HCT116 (cell line): Measurements from ENCODE around the gene GJD2. TPM values are rescaled to one million over a fixed set of nuclear protein-coding genes. Genes with fewer than 3 reads are reported as not detected.

Experiments used
- ATAC-seq: fragments of 200-7000 bp; cut with Tn5 transposase; 2 replicates; pipeline ENCODE4 v1.9.1; 2020; ENCODE audit warnings: mild to moderate bottlenecking, moderate library complexity
- BruUV-seq: library from RNA; stranded (reverse); fragments of 400-500 nt; replicated peaks from 2 replicates; lab custom pipeline; 2021; lab: Mats Ljungman, UMichigan
- CTCF ChIA-PET: fragments of 300-600 bp; sonication (Branson Sonifier 250); formaldehyde crosslinking; loops from one replicate; lab custom pipeline; 2021; ENCODE audit warnings: antibody characterized with exemption; lab: Charles Lee
- POLR2A ChIA-PET: fragments of 300-600, 350-600 bp; sonication (Branson Sonifier 250); formaldehyde crosslinking; loops from one replicate; lab custom pipeline; 2021; ENCODE audit warnings: antibody characterized with exemption; lab: Charles Lee
- RAD21 ChIA-PET, 2 experiments: fragments of 300-600 bp; sonication (Branson Sonifier 250); formaldehyde crosslinking; loops; one replicate each; lab custom pipeline; 2023; ENCODE audit warnings: low total read pairs in 2 of 2; ENCODE audit not compliant: uncharacterized antibody in 2 of 2, unreplicated experiment in 2 of 2, low non-redundant PET in 1 of 2; lab: Charles Lee
- DNase-seq: peaks from one replicate; pipeline ENCODE4 v3.0.0-alpha.2; 2010; ENCODE audit warnings: low read depth, low spot score
- H2AFZ ChIP-seq: fragments of 200-600 bp; shearing (Covaris generic), sonication (generic); 2 replicates; pipeline ENCODE4 v1.6.1; 2017; ENCODE audit warnings: low read depth, mixed run types, mixed read lengths, antibody characterized with exemption, low read length; ENCODE audit not compliant: poor library complexity, severe bottlenecking
- H3K27ac ChIP-seq: 2 replicates; pipeline ENCODE4 v1.5.1; 2012; ENCODE audit warnings: low read depth, low read length
- H3K27me3 ChIP-seq: fragments of 200-600 bp; sonication (generic); 2 replicates; pipeline ENCODE4 v1.6.1; 2016; ENCODE audit warnings: mixed run types, low read length, mixed read lengths; ENCODE audit not compliant: insufficient read depth
- H3K36me3 ChIP-seq, 2 experiments: fragments of 200-500 bp in 1 of 2; fragments of 200-600 bp in 1 of 2; sonication (Bioruptor generic) in 1 of 2; sonication (generic) in 1 of 2; 2 replicates each; pipeline versions ENCODE4 v1.5.1 to v1.6.1; 2014 to 2016; ENCODE audit warnings: low read length in 2 of 2, inconsistent platforms in 1 of 2, mixed read lengths in 1 of 2, mixed run types in 1 of 2; ENCODE audit not compliant: insufficient read depth in 2 of 2, control insufficient read depth in 1 of 2
- H3K4me1 ChIP-seq, 2 experiments: fragments of 200-600 bp in 1 of 2; sonication (generic) in 1 of 2; 2 replicates each; pipeline versions ENCODE4 v1.5.1 to v1.6.1; 2012 to 2017; ENCODE audit warnings: low read length in 2 of 2, inconsistent platforms in 1 of 2, mild to moderate bottlenecking in 1 of 2, mixed read lengths in 1 of 2, mixed run types in 1 of 2, moderate library complexity in 1 of 2; ENCODE audit not compliant: insufficient read depth in 2 of 2, control insufficient read depth in 1 of 2
- H3K4me2 ChIP-seq: fragments of 200-600 bp; sonication (generic); 2 replicates; pipeline ENCODE4 v1.6.1; 2017; ENCODE audit warnings: mixed run types, low read length, mixed read lengths
- H3K4me3 ChIP-seq, 2 experiments: fragments of 200-600 bp in 1 of 2; sonication (generic) in 1 of 2; replicated peaks in 1 of 2; 2 replicates each; pipeline ENCODE4 v1.5.1; 2011 to 2016; ENCODE audit warnings: low read length in 2 of 2, control low read depth in 1 of 2, low read depth in 1 of 2, mild to moderate bottlenecking in 1 of 2, mixed read lengths in 1 of 2, mixed run types in 1 of 2
- H3K79me2 ChIP-seq: fragments of 200-600 bp; sonication (generic); 2 replicates; pipeline ENCODE4 v1.6.1; 2017; ENCODE audit warnings: mild to moderate bottlenecking, mixed run types, low read length, moderate library complexity, mixed read lengths; ENCODE audit not compliant: insufficient read depth
- H3K9ac ChIP-seq: fragments of 200-600 bp; sonication (generic); 2 replicates; pipeline ENCODE4 v1.6.1; 2016; ENCODE audit warnings: low read length, mixed read lengths
- H3K9me2 ChIP-seq: fragments of 200-600 bp; sonication (generic), shearing (Covaris generic); 2 replicates; pipeline ENCODE4 v1.6.1; 2017; ENCODE audit warnings: mixed run types, mild to moderate bottlenecking, moderate library complexity; ENCODE audit not compliant: insufficient read depth
- H3K9me3 ChIP-seq, 2 experiments: fragments of 200-500 bp in 1 of 2; fragments of 200-600 bp in 1 of 2; sonication (Bioruptor generic) in 1 of 2; sonication (generic) in 1 of 2; 2 replicates each; pipeline ENCODE4 v1.6.1; 2014 to 2017; ENCODE audit warnings: low read length in 2 of 2, mixed read lengths in 2 of 2, inconsistent platforms in 1 of 2, low read depth in 1 of 2, mild to moderate bottlenecking in 1 of 2, mixed run types in 1 of 2, moderate library complexity in 1 of 2; ENCODE audit not compliant: control insufficient read depth in 1 of 2, insufficient read depth in 1 of 2
- H4K20me1 ChIP-seq: fragments of 200-600 bp; sonication (generic), shearing (Covaris generic); 2 replicates; pipeline ENCODE4 v1.6.1; 2017; ENCODE audit warnings: mixed run types, mild to moderate bottlenecking, moderate library complexity; ENCODE audit not compliant: insufficient read depth
- CBX3 ChIP-seq: IDR thresholded peaks from 2 replicates; pipeline ENCODE4 v1.6.1; 2012; ENCODE audit warnings: low read depth
- CEBPB ChIP-seq: IDR thresholded peaks from 2 replicates; pipeline ENCODE4 v1.6.1; 2012; ENCODE audit warnings: low read depth
- CTCF ChIP-seq, 3 experiments: fragments of 200-600 bp in 1 of 3; sonication (generic) in 1 of 3; IDR thresholded peaks in 2 of 3; conservative IDR thresholded peaks in 1 of 3; 2 replicates each; pipeline ENCODE4 v1.5.1; 2012 to 2017; ENCODE audit warnings: low read depth in 2 of 3, low read length in 2 of 3, antibody characterized with exemption in 1 of 3, borderline replicate concordance in 1 of 3, control low read depth in 1 of 3, mild to moderate bottlenecking in 1 of 3, mixed read lengths in 1 of 3, mixed run types in 1 of 3, moderate library complexity in 1 of 3; ENCODE audit not compliant: insufficient read depth in 1 of 3
- EGR1 ChIP-seq: IDR thresholded peaks from 2 replicates; pipeline ENCODE4 v1.6.1; 2012; ENCODE audit warnings: low read depth
- ELF1 ChIP-seq: IDR thresholded peaks from 2 replicates; pipeline ENCODE4 v1.6.1; 2012; ENCODE audit warnings: low read depth, borderline replicate concordance
- EZH2 ChIP-seq: fragments of 200-600 bp; sonication (generic); IDR thresholded peaks from 2 replicates; pipeline ENCODE4 v1.6.1; 2017; ENCODE audit warnings: antibody characterized with exemption, mixed run types
- FOSL1 ChIP-seq: IDR thresholded peaks from 2 replicates; pipeline ENCODE4 v1.6.1; 2012; ENCODE audit warnings: low read depth
- JUND ChIP-seq: IDR thresholded peaks from 2 replicates; pipeline ENCODE4 v1.6.1; 2012
- POLR2A ChIP-seq: IDR thresholded peaks from 2 replicates; pipeline ENCODE4 v1.7.0; 2011; ENCODE audit warnings: borderline replicate concordance; ENCODE audit not compliant: insufficient read depth, insufficient read length; ENCODE audit errors: extremely low read depth
- POLR2AphosphoS5 ChIP-seq: IDR thresholded peaks from 2 replicates; pipeline ENCODE4 v1.6.1; 2011; ENCODE audit warnings: mild to moderate bottlenecking, low read depth, low read length, moderate library complexity
- RAD21 ChIP-seq: IDR thresholded peaks from 2 replicates; pipeline ENCODE4 v1.6.1; 2012; ENCODE audit warnings: low read depth, mild to moderate bottlenecking
- SIN3A ChIP-seq: IDR thresholded peaks from 2 replicates; pipeline ENCODE4 v1.6.1; 2012; ENCODE audit warnings: low read depth
- SP1 ChIP-seq: IDR thresholded peaks from 2 replicates; pipeline ENCODE4 v1.6.1; 2012; ENCODE audit warnings: low read depth
- TCF7L2 ChIP-seq: IDR thresholded peaks from 2 replicates; pipeline ENCODE4 v1.7.0; 2011; ENCODE audit warnings: borderline replicate concordance, inconsistent platforms; ENCODE audit not compliant: insufficient read depth, insufficient read length; ENCODE audit errors: extremely low read depth
- YY1 ChIP-seq: IDR thresholded peaks from 2 replicates; pipeline ENCODE4 v1.6.1; 2011; ENCODE audit warnings: low read length, low read depth, moderate library complexity, mild to moderate bottlenecking; ENCODE audit not compliant: insufficient replicate concordance; ENCODE audit errors: extremely low read depth
- ZFX ChIP-seq: fragments of 450-650 bp; IDR thresholded peaks from 2 replicates; pipeline ENCODE4 v1.6.1; 2017
- ZNF274 ChIP-seq: fragments of 200-500 bp; sonication (Bioruptor generic); IDR thresholded peaks from 2 replicates; pipeline ENCODE4 v1.6.1; 2014; ENCODE audit warnings: mild to moderate bottlenecking, low read depth, low read length, inconsistent platforms
- intact Hi-C: fragments of 100-400 bp; cut with micrococcal nuclease; formaldehyde crosslinking; loops from 2 replicates; pipeline ENCODE4 v1.10.0; 2022
- total RNA-seq: library from RNA; stranded (reverse); gene quantifications from one replicate; pipeline ENCODE4 v1.2.1, GENCODE V29; 2021; ENCODE audit not compliant: unreplicated experiment
- TF ChIP-seq, protein P1 (sequence below): IDR thresholded peaks from 2 replicates; pipeline ENCODE4 v1.6.1; 2012
- TF ChIP-seq, protein P2 (sequence below): IDR thresholded peaks from 2 replicates; pipeline ENCODE4 v1.6.1; 2011; ENCODE audit warnings: mild to moderate bottlenecking, low read length, moderate library complexity; ENCODE audit not compliant: insufficient replicate concordance; ENCODE audit errors: extremely low read depth

Gene GJD2
- total RNA-seq, 1 experiment from 2014 or later, result not detected

GRCh38 chr15:34783991-34784390 lies 29.2 kb upstream of the GJD2 start:
- TF ChIP-seq POLR2A (no peak), TCF7L2 (no peak), EZH2 (no peak), ZFX (no peak), RAD21 (no peak)
- no peak for ATAC-seq
- H3K9me2 ChIP-seq, result no peaks in the 10 kb centered on the region
- H3K9me3 ChIP-seq, result no peaks in the 10 kb centered on the region
- ChIA-PET RAD21 (no interaction called here), CTCF (no interaction called here), POLR2A (no interaction called here)
- H3K4me1 ChIP-seq, result no peaks in the 10 kb centered on the region
- no peaks in the 10 kb centered on the region for H4K20me1 ChIP-seq
- H3K27ac ChIP-seq, result no peak overlapping the region
- no peak overlapping the region for H2AFZ ChIP-seq
- no peaks in the 10 kb centered on the region for H3K79me2 ChIP-seq
- no peak overlapping the region for H3K9ac ChIP-seq
- peaks cover 29% of the 10 kb centered on the region for H3K27me3 ChIP-seq
- no TSS peak for BruUV-seq
- intact Hi-C loops, result loop anchor here (2.0 kb wide), 1 partner anchor 19 kb away; no protein-coding TSS in a partner anchor
- no peak for DNase-seq
- no peaks in the 10 kb centered on the region for H3K36me3 ChIP-seq
- H3K4me3 ChIP-seq, result no peak overlapping the region
- H3K4me2 ChIP-seq, result no peak overlapping the region

DNA sequence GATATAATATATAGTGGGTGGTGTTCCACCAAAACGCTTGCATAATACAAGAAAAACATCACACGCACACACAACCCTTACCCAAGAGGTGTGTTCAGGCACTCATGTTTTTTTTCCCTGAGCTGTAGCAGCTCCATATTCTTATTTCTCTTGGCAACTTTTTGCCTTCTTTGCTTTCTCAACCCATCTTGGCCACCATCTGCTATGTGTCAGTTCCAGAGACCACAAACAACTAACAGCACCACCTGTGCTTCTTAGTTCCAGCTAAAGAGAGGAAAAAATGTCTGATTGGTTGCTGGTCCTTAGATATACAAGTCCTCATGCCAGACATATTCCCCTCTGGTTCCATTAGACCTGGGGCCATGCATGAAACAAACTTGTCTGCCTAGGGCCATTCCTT lies 28.6 kb upstream of the GJD2 start:
- ChIA-PET POLR2A (no interaction called here), CTCF (no interaction called here)
- H3K9ac ChIP-seq, result no peak overlapping the region
- TF ChIP-seq RAD21, result no peak
- TF ChIP-seq TCF7L2, result no peak
- TF ChIP-seq FOSL1, result no peak
- TF ChIP-seq YY1, result no peak
- TF ChIP-seq POLR2AphosphoS5, result no peak
- TF ChIP-seq CTCF (IDR thresholded peaks at IDR 0.05 in 2 of 3, conservative IDR thresholded peaks at IDR 0.05 in 1 of 3; ENCODE audit: borderline replicate concordance in 1 of 3, insufficient read depth in 1 of 3, low read depth in 2 of 3, low read length in 2 of 3), result no peak
- TF ChIP-seq ELF1, result no peak
- no peak for TF ChIP-seq CEBPB
- no peak for TF ChIP-seq EGR1
- no peak for TF ChIP-seq JUND
- no peak for TF ChIP-seq SIN3A
- TF ChIP-seq, protein P1, sequence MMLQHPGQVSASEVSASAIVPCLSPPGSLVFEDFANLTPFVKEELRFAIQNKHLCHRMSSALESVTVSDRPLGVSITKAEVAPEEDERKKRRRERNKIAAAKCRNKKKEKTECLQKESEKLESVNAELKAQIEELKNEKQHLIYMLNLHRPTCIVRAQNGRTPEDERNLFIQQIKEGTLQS, result no peak
- TF ChIP-seq EZH2, result no peak
- no peak for TF ChIP-seq CBX3
- no peak for TF ChIP-seq ZFX
- no peak for TF ChIP-seq SP1
- TF ChIP-seq, protein P2, sequence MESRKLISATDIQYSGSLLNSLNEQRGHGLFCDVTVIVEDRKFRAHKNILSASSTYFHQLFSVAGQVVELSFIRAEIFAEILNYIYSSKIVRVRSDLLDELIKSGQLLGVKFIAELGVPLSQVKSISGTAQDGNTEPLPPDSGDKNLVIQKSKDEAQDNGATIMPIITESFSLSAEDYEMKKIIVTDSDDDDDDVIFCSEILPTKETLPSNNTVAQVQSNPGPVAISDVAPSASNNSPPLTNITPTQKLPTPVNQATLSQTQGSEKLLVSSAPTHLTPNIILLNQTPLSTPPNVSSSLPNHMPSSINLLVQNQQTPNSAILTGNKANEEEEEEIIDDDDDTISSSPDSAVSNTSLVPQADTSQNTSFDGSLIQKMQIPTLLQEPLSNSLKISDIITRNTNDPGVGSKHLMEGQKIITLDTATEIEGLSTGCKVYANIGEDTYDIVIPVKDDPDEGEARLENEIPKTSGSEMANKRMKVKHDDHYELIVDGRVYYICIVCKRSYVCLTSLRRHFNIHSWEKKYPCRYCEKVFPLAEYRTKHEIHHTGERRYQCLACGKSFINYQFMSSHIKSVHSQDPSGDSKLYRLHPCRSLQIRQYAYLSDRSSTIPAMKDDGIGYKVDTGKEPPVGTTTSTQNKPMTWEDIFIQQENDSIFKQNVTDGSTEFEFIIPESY, result no peak
- TF ChIP-seq ZNF274, result no peak

More for the DNA sequence above, 28.6 kb upstream of the GJD2 start:
- intact Hi-C loops, result no loop called here
- Histone ChIP-seq H4K20me1 (no peaks in the 10 kb centered on the region), H3K79me2 (no peaks in the 10 kb centered on the region), H2AFZ (no peak overlapping the region), H3K27me3 (peaks cover 25% of the 10 kb centered on the region), H3K4me3 (no peak overlapping the region), H3K9me3 (no peaks in the 10 kb centered on the region), H3K9me2 (no peaks in the 10 kb centered on the region), H3K27ac (no peak overlapping the region), H3K4me2 (no peak overlapping the region), H3K4me1 (no peaks in the 10 kb centered on the region), H3K36me3 (no peaks in the 10 kb centered on the region)
- ATAC-seq (no peak), DNase-seq (no peak)
- RAD21 ChIA-PET, result no interaction called here
- BruUV-seq, result no TSS peak
